Subcutaneous abdominal adipose tissue (tissue), 5 donors: ENCODE data around the gene PPARA.
"Not testable (repeated sequence)": the region's sequence is repeated elsewhere in the genome, so short reads cannot be mapped to it uniquely, and the experiment has no call there.

Experiments used
- H3K27ac ChIP-seq: one replicate; pipeline ENCODE4 v1.7.0; 2013; ENCODE audit warnings: low read depth, mild to moderate bottlenecking, inconsistent platforms, low read length, moderate library complexity
- H3K27me3 ChIP-seq, 5 donors: one replicate each; pipeline ENCODE4 v1.7.0; 2013; ENCODE audit warnings: low read length in 5 of 5, inconsistent platforms in 1 of 5; ENCODE audit not compliant: control insufficient read depth in 5 of 5, insufficient read depth in 4 of 5
- H3K36me3 ChIP-seq, 5 donors: one replicate each; pipeline ENCODE4 v1.7.0; 2013; ENCODE audit warnings: low read length in 5 of 5; ENCODE audit not compliant: control insufficient read depth in 5 of 5, insufficient read depth in 5 of 5
- H3K4me1 ChIP-seq, 5 donors: one replicate each; pipeline ENCODE4 v1.7.0; 2013; ENCODE audit warnings: low read length in 5 of 5, mild to moderate bottlenecking in 3 of 5, moderate library complexity in 1 of 5; ENCODE audit not compliant: control insufficient read depth in 5 of 5, insufficient read depth in 5 of 5
- H3K4me3 ChIP-seq, 5 donors: one replicate each; pipeline ENCODE4 v1.7.0; 2013; ENCODE audit warnings: low read length in 5 of 5, low read depth in 1 of 5
- H3K9ac ChIP-seq, 5 donors: one replicate each; pipeline ENCODE4 v1.7.0; 2013; ENCODE audit warnings: low read length in 5 of 5, mild to moderate bottlenecking in 4 of 5, moderate library complexity in 3 of 5
- H3K9me3 ChIP-seq, 5 donors: one replicate each; pipeline ENCODE4 v1.7.0; 2013; ENCODE audit warnings: low read length in 5 of 5; ENCODE audit not compliant: control insufficient read depth in 5 of 5
- donor health status: healthy.
- donor health status: healthy.
- donor health status: healthy.
- donor health status: healthy.
- donor health status: healthy.

Gene PPARA

DNA sequence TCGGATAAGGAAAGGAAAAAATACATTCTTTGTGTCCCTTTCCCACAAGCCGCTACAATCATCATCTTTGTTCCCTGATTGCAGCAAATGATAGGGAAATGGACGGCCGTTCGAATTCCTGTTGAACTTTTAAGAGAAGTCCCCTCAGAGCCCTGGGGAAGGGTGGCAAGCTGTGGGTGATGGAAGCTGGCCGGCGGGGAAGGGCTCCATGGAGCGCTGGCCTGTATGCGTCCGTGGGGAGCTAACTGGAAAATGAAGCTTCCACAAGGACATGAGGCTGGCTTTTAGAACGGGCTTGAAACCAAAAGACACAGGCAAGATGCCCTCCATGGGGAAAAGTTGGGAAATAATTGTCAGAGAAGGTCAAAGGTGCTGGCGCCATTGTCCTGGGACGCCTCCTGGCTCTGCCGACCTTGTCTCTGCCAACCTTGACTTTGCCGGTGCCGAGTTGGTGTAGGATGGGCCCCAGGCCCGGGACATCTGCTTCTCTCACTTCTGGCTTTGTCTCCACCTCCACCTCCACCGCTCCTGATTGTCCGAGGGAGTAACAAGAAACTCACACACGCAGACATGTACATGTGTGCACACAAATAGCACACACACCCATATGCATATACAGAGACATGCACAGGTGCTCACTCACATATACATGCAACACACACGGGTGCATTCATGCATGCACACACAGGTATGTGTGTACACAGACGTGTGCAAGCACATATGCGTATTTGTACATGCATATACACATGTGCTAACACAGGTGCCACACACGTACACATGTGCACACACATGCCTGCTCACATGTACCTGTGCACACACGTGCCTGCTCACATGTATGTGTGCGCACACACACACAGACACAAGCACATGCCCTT is 14.5 kb upstream of the PPARA start:
- H3K27me3 ChIP-seq = no peaks in the 10 kb centered on the region
- H3K4me3 ChIP-seq = no peak overlapping the region
- peaks cover 0 to 51% (median 25%) of the 10 kb centered on the region in 5 donors for H3K4me1 ChIP-seq
- H3K36me3 ChIP-seq = no peaks in the 10 kb centered on the region
- no peaks in the 10 kb centered on the region for H3K9me3 ChIP-seq
- H3K27ac ChIP-seq = no peak overlapping the region
- H3K9ac ChIP-seq = no peak overlapping the region

- no peak overlapping the region for H3K4me3 ChIP-seq
- H3K36me3 ChIP-seq = no peaks in the 10 kb centered on the region
- no peaks in the 10 kb centered on the region for H3K27me3 ChIP-seq
- H3K27ac ChIP-seq = no peak overlapping the region
- H3K9me3 ChIP-seq = no peaks in the 10 kb centered on the region
- peaks cover 0 to 44% (median 21%) of the 10 kb centered on the region in 5 donors for H3K4me1 ChIP-seq
- no peak overlapping the region for H3K9ac ChIP-seq
Observed at GRCh38 chr22:46136486-46137217, 13.7 kb upstream of the PPARA start.

- Histone ChIP-seq H3K4me3 (no peak overlapping the region), H3K27me3 (no peaks in the 10 kb centered on the region), H3K4me1 (peaks cover 0 to 39% (median 21%) of the 10 kb centered on the region in 5 donors), H3K9ac (no peak overlapping the region), H3K36me3 (no peaks in the 10 kb centered on the region), H3K27ac (no peak overlapping the region), H3K9me3 (no peaks in the 10 kb centered on the region)
Observed at GRCh38 chr22:46137218-46137766, 13.0 kb upstream of the PPARA start.

DNA sequence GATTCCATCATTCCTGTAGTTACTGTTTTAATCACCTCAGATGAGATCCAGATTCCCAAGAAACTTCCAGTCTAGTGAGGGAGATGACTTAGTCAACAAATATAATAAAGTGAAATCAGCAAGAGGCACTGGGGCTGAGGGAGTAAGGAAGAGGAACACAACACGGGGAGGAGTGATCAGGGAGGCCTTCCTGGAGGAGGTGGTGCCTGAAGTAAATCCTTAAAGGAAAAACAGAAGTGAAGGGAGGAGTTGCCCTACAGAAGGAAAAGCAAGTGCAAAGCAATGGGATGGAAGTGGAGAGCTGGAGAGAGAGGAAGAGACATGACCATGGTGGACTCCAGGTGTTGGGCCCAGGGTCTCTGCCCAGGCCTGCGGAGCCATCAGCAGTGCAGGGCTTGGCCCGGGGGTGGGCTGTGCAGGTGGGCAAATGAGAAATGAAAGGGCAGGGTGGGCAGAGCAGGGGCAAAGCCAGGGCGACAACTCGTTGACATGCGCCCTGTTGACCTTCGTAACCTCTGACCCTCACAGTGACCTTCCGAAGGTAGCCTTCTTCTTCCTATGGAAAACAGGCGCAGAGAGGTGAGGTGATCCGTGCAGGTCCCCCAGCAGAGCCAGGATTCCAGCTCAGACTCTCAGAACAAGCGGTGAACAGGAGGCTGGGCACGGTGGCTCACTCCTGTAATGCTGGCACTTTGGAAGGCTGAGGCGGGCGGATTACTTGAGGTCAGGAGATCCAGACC is 12.1 kb upstream of the PPARA start:
- Histone ChIP-seq H3K9me3 (no peaks in the 10 kb centered on the region), H3K27ac (no peak overlapping the region), H3K4me1 (peaks cover 0 to 30% (median 18%) of the 10 kb centered on the region in 5 donors), H3K36me3 (no peaks in the 10 kb centered on the region), H3K4me3 (no peak overlapping the region), H3K9ac (no peak overlapping the region), H3K27me3 (no peaks in the 10 kb centered on the region)

DNA sequence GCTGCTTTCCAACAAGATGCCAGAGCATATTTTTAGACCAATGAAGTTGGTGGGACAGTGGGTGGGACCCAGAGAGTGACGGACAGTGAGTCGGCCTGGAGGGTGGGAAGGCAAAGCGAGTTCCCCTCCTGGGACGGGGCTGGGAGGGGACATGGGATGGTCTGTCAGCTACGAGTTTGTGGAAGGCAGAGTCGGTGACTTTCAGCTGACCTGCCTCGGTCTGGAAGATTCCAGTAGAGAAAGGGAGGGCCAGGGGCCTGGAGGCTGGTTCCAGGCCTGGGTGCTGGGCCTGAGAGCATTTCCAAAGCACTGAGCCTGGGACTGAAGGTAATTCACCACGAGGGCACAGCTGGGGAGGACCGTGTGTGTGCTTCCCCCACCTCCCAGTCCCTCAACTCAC is 10.9 kb upstream of the PPARA start:
- H3K27ac ChIP-seq, H3K4me3 ChIP-seq: not testable (repeated sequence)
- H3K4me1 ChIP-seq = peaks cover 0 to 26% (median 13%) of the 10 kb centered on the region in 5 donors

DNA sequence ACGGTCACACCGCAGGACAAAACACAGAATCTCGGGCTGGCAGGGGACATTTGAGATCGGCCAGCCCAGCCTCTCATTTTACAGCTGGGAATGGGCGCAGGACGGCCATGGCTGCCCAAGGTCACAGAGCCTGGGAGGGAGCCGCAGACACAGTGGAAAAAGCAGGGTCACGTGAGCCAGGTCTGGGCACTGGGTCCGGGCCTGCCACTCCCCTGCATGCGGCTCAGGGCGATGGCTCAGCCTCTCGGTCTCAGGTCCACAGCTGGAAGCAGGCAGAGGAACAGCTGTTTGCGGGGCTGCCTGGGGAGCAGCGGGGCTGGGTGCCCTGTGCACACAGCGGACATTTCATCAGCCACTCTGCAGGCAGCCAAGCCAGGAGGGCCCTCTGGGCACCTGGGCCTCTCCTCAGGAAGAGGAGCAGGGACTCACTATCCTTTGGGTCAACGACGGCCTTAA is 10.4 kb upstream of the PPARA start:
- H3K9ac ChIP-seq = no peak overlapping the region
- no peaks in the 10 kb centered on the region for H3K27me3 ChIP-seq
- no peaks in the 10 kb centered on the region for H3K36me3 ChIP-seq
- H3K27ac ChIP-seq = no peak overlapping the region
- peaks cover 0 to 24% (median 11%) of the 10 kb centered on the region in 5 donors for H3K4me1 ChIP-seq
- no peaks in the 10 kb centered on the region for H3K9me3 ChIP-seq
- H3K4me3 ChIP-seq = no peak overlapping the region

More for the DNA sequence above, 10.9 kb upstream of the PPARA start:
- not testable (repeated sequence) for H3K27me3 ChIP-seq, H3K9me3 ChIP-seq, H3K36me3 ChIP-seq, H3K9ac ChIP-seq

DNA sequence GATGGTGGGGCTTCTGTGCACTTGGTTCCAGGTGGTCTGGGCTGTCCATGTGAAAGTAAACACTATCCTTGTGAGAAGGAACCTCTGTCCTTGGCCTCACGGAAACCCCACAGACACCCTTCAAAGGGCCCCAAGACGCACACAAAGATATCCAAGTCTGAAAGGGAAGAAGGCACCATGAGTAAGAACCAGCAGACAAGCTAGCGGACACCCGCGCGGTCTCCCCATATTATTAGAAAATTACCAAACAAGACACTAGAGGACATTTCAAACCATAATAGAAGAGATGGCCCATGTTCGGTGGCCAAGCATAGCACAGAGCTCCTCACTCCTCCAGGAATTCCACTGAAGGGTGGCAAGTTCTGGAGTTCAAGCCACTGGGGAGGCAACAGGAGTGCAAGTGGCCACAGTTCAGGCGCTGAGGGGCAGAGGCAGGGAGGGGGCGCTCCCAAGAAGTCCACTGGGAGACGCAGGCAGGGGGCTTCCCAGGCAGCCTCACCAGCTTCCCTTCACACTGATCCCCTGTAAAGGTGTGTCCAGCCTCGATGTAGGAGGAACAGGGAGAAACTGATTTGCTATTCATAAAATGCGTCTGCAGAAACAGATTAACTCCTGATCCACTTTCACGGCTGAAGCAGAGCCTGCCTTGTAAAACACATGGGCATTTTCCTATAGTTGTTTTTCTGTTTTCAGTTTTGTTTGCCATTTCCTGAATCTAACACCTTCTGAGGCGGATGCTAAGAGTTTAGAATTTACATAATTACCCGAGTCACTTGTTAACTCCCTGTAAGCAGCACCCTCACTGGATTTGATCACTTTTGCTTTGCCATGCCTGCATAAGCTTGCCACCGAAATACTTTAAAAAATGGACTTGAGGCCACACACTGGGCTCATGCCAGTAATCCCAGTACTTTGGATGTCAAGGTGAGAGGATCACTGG is 9.1 kb upstream of the PPARA start:
- Histone ChIP-seq H3K4me1 (peaks cover 0 to 11% (median 4%) of the 10 kb centered on the region in 5 donors), H3K27me3 (no peaks in the 10 kb centered on the region), H3K9ac (no peak overlapping the region), H3K4me3 (no peak overlapping the region), H3K9me3 (no peaks in the 10 kb centered on the region), H3K27ac (no peak overlapping the region), H3K36me3 (no peaks in the 10 kb centered on the region)

DNA sequence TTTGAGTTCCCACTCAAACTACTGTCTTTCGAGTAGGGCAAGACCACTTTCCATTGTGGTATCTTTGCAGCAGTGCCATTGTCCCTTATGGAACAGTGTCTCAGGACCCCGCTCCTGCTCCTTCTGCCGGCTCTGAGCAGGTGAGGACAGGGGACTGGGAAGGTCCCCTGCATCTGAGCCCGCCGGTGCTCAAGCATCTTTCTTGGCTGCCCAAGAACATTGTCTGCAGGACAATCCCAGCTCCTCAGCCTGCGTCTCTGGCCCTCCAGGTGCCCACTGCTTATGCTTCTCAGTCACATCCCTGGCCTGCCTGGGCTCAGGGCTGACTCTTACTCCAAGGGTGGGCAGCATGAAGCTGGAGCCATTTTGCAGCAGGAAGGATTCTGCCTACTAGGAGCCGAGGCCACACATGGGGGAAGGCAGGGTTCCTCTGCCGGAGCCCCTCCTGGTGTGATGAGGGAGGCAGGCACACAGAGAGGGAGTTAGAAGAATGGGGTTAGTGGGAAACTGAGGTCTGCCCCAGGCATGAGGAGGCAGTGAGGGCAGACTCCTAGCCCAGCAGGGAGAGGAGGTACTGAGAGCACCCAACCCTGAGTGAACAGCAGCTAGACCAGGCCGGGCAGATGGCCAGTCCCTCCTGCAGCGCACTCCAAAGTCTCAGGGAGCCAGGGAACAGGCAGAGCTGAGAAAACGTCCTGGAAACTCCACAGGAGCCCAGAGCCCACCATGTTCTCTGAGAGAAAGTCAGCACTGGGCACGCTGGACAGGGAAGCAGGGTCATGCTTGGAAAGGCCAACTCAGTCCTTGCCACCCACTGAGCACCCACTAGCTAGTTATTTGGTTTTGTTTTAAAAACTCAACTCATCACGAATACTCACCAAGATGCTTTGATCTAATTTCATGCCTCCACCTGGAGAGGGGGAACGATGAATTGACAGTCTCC is 7.5 kb upstream of the PPARA start:
- Histone ChIP-seq H3K4me1 (peaks cover under 1 to 20% (median 10%) of the 10 kb centered on the region in 5 donors), H3K36me3 (no peaks in the 10 kb centered on the region), H3K9ac (no peak overlapping the region), H3K9me3 (no peaks in the 10 kb centered on the region), H3K27ac (no peak overlapping the region), H3K27me3 (no peaks in the 10 kb centered on the region), H3K4me3 (no peak overlapping the region)
